NCI-H526 treated with DMSO at 0.1 percent for 48 hours (cell line): ENCODE measurements around the gene ACBD6.
"Not testable (repeated sequence)": the region's sequence is repeated elsewhere in the genome, so short reads cannot be mapped to it uniquely, and the experiment has no call there.

Source experiments
- DNase-seq: peaks from one replicate; lab custom pipeline; 2025; lab: John Stamatoyannopoulos, UW

The ACBD6 gene

GRCh38 chr1:180415985-180416633, 86.3 kb downstream of the ACBD6 start:
- peak; percentile 79 for DNase-seq

DNA sequence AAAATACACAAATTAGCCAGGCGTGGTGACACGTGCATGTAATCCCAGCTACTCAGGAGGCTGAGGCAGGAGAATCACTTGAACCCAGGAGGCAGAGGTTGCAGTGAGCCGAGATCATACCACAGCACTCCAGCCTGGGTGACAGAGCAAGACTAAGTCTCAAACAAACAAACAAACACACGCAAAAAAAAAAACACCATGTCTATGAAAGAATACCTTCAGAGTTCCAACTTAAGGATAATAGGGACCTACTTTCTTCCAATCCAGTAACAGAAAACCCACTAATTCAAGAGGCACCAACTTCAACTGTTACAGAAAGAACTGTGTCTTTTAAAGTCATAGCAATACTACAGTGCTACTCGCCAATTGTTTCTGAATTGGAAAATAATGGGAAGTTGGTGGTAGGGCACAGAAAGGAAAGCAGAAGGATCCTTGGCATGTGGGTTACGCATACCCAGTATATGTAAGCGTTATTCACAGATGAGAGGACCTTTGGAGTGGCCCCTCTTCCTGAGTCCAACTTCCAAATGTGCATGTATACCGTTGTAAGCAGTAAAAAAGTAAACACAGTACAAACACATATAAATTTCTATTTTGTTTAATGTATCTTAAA, 87.0 kb downstream of the ACBD6 start:
- DNase-seq = no peak

DNA sequence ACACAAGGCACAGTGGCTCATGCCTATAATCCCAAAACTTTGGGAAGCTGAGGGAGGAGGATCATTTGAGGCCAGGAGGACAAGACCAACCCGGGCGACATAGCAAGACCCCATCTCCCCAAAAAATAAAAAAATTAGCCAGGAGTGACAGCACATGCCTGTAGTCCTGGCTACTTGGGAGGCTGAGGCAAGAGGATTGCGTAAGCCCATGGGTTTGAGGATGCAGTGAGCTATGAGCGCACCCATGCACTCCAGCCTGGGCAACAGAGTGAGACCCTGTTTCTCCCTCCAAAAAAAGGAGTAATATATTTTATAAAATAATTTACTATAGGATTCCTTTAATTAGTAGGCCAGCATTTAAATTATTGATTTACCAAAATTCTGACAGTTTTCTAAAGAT, 89.8 kb downstream of the ACBD6 start:
- no peak for DNase-seq

DNA sequence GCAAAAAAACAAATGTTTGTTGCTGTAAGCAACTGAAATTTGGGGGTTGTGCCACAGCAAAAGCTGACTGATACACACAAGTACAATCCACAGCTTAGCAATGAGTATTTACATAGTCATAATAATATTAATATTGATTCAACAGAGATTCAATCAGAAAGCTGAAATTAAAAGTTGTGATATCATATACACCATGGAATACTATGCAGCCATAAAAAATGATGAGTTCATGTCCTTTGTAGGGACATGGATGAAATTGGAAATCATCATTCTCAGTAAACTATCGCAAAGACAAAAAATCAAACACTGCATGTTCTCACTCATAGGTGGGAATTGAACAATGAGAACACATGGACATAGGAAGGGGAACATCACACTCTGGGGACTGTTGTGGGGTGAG, 94.2 kb downstream of the ACBD6 start:
- DNase-seq = not testable (repeated sequence)

GRCh38 chr1:180407051-180407450, 95.3 kb downstream of the ACBD6 start:
- DNase-seq = no peak

GRCh38 chr1:180402551-180402950, 99.8 kb downstream of the ACBD6 start:
- DNase-seq = no peak

DNA sequence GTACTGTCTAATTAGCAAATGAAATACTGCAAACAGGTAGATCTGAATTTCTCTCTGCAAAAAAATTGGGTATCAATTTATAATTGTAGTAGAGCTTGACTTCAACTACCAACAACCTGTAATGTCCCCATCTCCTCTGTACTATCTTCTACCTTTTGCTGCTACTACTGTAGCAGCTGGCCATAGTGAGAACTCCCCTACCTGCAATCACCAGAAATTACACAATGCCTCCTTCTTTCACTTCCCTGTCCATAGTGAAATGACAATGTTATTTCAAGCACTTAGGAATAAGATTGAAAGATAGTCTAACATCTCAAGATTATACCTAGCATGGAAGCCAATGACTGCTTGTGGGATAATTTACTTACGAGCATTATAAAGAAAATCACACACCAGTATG, 100.4 kb downstream of the ACBD6 start:
- DNase-seq = no peak

- DNase-seq = no peak
These were observed 105.2 kb downstream of the ACBD6 start for GRCh38 chr1:180397175-180397574.

DNA sequence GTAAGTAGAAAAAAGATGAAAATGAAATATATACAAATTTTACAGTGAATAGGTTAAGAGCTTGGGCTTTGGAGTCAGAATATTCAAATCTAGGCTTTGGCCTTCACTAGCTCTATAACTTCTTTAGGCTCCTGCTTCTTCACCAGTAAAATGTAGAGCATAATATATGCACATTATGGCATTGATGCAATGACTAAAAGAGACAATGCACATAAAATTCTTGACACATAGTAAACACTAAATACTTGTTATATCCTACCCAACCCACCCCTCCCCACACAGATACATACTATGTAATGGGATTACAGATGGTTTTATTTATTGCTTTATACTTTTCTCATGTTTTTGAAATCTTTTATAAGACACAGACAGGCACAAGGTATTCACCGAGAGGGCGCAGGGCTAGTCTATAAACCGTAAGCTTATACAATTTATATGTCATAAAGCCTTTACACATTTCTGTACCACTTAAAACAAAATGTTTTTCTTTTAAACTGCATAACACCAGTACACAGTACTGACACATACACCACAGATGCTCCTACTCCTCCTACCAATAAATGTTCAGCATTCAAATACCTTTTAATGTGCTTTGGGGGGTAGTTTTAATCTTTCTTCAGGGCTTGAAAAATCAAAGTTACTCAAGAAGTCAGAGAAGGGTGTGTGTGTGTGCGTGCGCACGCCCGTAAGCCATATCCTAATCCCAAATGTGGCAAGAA, 109.8 kb downstream of the ACBD6 start:
- DNase-seq = no peak

GRCh38 chr1:180392020-180392419, 110.4 kb downstream of the ACBD6 start:
- DNase-seq = no peak

DNA sequence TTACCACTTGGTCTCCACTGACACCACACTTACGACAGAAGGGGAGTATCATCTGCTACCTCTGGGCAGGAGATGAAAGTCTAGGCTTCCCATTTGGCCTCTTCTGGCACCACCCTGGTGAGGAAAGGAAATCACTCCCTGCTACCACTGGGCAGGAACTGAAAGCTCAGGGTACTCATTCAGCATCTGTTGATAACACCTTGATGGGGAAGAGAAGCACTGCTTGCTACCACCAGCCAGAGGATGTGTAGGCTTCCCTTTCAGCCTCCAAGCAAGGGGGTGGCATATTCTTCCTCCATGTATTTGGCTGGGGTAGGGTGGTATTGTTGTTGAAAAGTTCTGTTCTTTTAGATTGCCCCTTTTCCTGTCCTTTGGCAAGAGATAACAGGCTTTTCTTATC, 115.0 kb downstream of the ACBD6 start:
- DNase-seq = no peak

DNA sequence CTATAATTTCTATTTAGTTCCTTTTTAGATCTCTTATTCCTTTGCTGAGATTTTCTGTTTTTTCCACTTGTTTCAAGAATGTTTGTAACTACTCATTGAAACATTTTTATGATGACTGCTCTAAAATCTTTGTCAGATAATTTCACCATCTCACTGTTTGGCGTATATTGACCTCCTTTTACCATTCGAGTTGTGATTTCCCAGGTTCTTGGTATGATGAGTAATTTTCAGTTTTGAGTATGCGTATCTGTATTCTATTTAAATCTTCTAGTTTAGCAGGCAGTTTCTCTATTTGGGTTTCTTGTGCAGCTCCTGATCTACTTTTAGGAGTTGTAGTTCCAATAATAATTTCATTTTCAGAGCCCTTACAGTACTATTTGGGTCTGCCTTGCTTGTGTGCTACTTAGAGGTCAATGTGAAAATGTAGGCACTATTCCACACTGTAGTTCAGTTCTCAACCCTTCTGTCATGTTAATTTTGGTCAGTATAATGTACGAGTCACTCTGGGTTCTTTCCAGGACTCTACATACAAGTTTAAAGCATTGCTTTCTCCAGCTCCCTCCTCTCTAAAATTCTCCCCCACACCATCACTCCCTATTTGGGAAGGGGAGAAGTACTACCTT, 115.5 kb downstream of the ACBD6 start:
- DNase-seq = no peak

DNA sequence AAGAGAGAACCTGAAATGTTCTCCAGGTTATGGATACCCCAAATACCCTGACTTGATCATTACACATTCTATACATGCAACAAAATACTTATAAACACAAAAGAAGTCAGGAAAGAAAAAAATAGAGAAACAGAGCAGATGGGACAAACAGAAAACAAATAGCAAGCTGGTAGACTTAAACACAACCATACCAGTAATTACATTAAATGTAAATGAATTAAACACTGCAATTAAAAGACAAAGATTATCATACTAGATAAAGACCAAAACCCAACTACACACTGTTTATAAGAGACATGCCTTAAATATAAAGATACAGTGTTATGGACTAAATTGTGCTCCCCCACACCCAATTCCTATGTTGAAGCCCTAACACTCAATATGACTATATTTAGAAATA, 117.2 kb downstream of the ACBD6 start:
- no peak for DNase-seq

DNA sequence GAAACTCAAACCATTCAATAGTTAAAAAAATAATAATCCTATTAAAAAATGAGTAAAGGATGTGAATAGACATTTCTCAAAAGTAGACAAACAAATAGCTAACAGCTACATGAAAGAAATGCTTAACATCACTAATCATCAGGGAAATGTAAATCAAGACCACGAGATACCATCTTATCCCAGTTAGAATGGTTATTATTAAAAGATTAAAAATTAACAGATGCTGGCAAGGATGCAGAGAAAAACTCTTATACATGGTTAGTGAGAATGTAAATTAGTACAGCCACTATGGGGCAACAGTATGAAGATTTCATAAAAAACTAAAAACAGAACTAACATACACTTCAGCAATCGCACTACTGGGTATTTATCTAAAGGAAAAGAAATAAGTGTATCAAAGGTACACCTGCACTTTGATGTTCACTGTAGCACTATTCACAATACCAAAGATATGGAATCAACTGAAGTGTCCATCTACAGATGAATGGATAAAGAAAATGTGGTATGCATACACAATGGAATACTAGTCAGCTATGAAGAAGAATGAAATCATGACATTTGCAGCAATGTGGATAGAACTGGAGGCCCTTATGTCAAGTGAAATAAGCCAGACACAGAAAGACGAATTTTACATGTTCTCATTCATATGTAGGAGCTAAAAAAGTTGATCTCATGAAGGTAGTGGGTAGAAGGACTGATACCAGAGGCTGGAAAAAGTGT, 117.9 kb downstream of the ACBD6 start:
- DNase-seq = no peak

DNA sequence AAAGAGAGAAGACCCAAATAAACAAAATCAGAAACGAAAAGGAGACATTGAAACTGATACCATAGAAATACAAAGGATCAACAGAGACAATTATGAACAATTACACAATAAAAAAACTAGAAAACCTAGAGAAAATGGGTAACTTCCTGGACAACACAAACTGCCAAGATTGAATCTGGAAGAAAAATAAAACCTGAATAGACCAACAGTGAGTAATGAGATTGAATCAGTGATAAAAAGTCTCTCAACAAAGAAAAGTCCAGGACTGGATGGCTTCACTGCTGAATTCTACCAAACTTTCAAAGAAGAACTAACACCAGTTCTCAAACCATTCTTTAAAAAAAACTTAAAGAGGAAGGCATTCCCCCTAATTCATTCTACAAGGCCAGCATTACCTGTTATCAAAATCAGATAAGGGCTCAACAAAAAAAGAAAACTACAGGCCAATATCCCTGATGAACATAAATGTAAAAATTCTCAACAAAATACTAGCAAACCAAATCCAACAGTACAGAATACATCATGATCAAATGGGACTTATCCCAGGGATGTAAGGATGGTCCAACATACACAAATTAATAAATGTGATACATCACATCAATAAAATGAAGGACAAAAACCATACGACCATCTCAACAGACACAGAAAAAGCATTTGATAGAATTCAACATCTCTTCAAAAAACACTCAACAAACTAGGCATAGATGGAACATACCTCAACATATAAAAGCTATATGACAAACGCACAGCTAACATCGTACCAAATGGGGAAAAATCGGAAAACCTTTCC, 119.9 kb downstream of the ACBD6 start:
- no peak for DNase-seq

DNA sequence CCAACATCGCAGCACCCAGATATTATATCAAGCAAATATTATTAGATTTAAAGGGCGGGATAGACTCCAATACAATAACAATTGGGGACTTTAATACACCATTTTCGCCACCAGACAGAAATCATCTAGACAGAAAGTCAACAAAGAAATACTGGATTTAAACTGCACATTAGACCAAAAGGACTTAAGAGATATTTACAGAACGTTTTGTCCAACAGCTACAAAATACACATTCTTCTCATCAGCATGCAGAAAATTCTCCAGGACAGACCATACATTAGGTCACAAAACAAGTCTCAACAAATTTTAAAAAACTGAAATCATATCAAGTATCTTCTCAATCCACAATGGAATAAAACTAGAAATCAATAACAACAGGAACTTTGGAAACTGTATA, 121.2 kb downstream of the ACBD6 start:
- no peak for DNase-seq

DNA sequence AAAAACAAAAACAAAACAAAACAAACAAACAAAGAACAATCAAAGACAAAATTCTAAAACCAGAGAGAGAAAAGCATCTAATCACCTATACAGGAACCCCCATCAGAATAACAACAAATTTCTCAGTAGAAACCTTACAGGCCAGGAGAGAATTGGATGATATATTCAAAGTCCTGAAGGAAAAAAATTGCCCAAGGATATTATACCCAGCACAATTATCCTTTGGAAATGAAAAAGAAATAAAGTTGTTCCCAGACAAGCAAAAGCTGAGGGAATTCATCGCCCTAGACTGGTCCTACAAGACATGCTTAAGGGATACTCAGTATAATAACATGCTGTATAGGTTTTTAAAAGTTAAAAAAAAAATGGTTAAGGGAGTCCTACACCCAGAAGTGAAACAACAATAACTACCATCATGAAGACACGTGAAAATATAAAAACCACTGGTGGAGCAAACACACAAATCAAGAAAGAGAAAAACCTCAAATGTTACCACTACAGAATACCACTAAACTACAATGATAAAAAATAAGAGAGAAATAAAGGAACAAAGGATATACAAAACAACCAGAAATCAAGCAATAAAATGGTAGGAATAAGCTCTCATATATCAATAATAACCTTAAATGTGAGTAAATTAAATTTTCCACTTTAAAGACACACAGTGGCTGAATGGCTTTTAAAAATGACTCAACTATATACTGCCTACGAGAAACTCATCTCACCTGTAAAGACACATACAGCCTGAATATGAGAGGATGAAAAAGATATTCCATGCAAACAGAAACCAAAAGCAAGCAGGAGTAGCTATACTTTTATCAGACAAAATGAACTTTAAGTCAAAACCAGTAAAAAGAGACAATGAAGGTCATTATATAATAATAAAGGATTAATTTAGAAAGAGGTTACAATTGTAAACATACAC, 121.9 kb downstream of the ACBD6 start:
- no peak for DNase-seq

DNA sequence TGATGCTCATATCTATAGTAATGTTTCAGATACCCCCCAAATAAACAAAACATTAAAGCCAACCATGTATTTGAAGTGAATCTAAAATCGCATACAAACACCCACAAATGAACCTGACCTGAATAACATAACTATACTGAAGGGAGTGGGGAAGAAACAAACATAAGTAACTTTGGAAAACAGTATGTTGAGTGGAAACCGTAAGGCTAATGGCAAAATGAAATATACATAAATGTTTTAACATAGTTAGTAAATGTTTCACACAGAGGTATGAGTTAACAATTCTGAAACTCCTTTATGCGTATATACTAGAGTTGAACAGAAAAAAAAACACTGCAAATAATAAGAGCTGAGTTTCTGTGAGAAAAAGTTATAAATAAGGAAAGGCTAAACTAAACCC, 125.6 kb downstream of the ACBD6 start:
- no peak for DNase-seq

GRCh38 chr1:180376253-180376652, 126.1 kb downstream of the ACBD6 start:
- DNase-seq = no peak

- no peak for DNase-seq
These were observed 129.6 kb downstream of the ACBD6 start for GRCh38 chr1:180372728-180373127.
